Endothelial cell of umbilical vein (primary cell): ENCODE measurements around the gene FAM222A. TPM values are rescaled to one million over a fixed set of nuclear protein-coding genes. Genes with fewer than 3 reads are reported as not detected.

Experiments used
- BruUV-seq: library from RNA; stranded (reverse); fragments of 400-500 nt; replicated peaks from 2 replicates; lab custom pipeline; 2021; lab: Mats Ljungman, UMichigan
- CTCF ChIA-PET: fragments of 300-600, 350-600 bp; sonication (Branson Sonifier 250); formaldehyde crosslinking; loops from one replicate; lab custom pipeline; 2021; ENCODE audit warnings: antibody characterized with exemption, inconsistent platforms; lab: Charles Lee
- POLR2A ChIA-PET: fragments of 300-600, 350-600 bp; sonication (Branson Sonifier 250); formaldehyde crosslinking; loops from one replicate; lab custom pipeline; 2021; ENCODE audit warnings: antibody characterized with exemption, inconsistent platforms; lab: Charles Lee
- DNase-seq: peaks from one replicate; pipeline ENCODE4 v3.0.0-alpha.2; 2011; ENCODE audit warnings: low read depth, low spot score
- FAIRE-seq: peaks from 2 replicates; lab custom pipeline; 2011; peaks lifted over from hg19 to GRCh38; lab: Jason Lieb, UNC
- H2AFZ ChIP-seq: 2 replicates; pipeline ENCODE4 v1.6.0; 2012; ENCODE audit warnings: low read depth, low read length, control low read depth, inconsistent platforms
- H3K27ac ChIP-seq: 2 replicates; pipeline ENCODE4 v1.5.1; 2011; ENCODE audit warnings: low read depth, mild to moderate bottlenecking, control low read depth, low read length, moderate library complexity; ENCODE audit not compliant: insufficient read depth
- H3K27me3 ChIP-seq, 2 experiments: 2 replicates each; pipeline versions ENCODE4 v1.6.0 to v1.6.1; 2011; ENCODE audit warnings: low read length in 2 of 2, mixed read lengths in 1 of 2; ENCODE audit not compliant: control insufficient read depth in 2 of 2, insufficient read depth in 2 of 2
- H3K36me3 ChIP-seq, 2 experiments: 2 replicates in 1 of 2; 3 replicates in 1 of 2; pipeline ENCODE4 v1.5.1; 2011; ENCODE audit warnings: low read length in 2 of 2, mild to moderate bottlenecking in 1 of 2, moderate library complexity in 1 of 2; ENCODE audit not compliant: control insufficient read depth in 2 of 2, insufficient read depth in 2 of 2; ENCODE audit errors: extremely low read depth in 1 of 2
- H3K4me1 ChIP-seq: 3 replicates; pipeline ENCODE4 v1.5.1; 2011; ENCODE audit warnings: mild to moderate bottlenecking, low read length; ENCODE audit not compliant: control insufficient read depth, insufficient read depth; ENCODE audit errors: extremely low read depth
- H3K4me2 ChIP-seq: 2 replicates; pipeline ENCODE4 v1.6.1; 2011; ENCODE audit warnings: low read length, control low read depth, mixed read lengths; ENCODE audit not compliant: insufficient read depth
- H3K4me3 ChIP-seq, 3 experiments: fragments of 200-600 bp in 1 of 3; sonication (generic), shearing (Covaris generic) in 1 of 3; replicated peaks in 1 of 3; 2 replicates each; pipeline ENCODE4 v1.5.1; 2011 to 2016; ENCODE audit warnings: control low read depth in 3 of 3, low read length in 3 of 3, mild to moderate bottlenecking in 2 of 3, inconsistent platforms in 1 of 3, low read depth in 1 of 3, moderate library complexity in 1 of 3; ENCODE audit not compliant: insufficient read depth in 1 of 3
- H3K79me2 ChIP-seq: 2 replicates; pipeline ENCODE4 v1.6.0; 2012; ENCODE audit warnings: low read length, inconsistent platforms; ENCODE audit not compliant: control insufficient read depth, insufficient read depth
- H3K9ac ChIP-seq: replicated peaks from 2 replicates; pipeline ENCODE3; 2011; ENCODE audit warnings: low read length, control low read depth; ENCODE audit not compliant: insufficient read depth; ENCODE audit errors: extremely low read depth
- H3K9me1 ChIP-seq: replicated peaks from 3 replicates; pipeline ENCODE4 v1.6.0; 2011; ENCODE audit warnings: mild to moderate bottlenecking, low read length; ENCODE audit not compliant: control insufficient read depth, insufficient read depth; ENCODE audit errors: extremely low read depth
- H3K9me3 ChIP-seq: replicated peaks from 2 replicates; pipeline ENCODE4 v1.5.1; 2012; ENCODE audit warnings: low read length, inconsistent platforms; ENCODE audit not compliant: control insufficient read depth, insufficient read depth
- H4K20me1 ChIP-seq: replicated peaks from 2 replicates; pipeline ENCODE3; 2011; ENCODE audit warnings: mild to moderate bottlenecking, low read length; ENCODE audit not compliant: control insufficient read depth, insufficient read depth; ENCODE audit errors: extremely low read depth
- EZH2 ChIP-seq: IDR thresholded peaks from 2 replicates; pipeline ENCODE4 v1.6.1; 2012; ENCODE audit warnings: borderline replicate concordance, low read depth, mild to moderate bottlenecking, moderate library complexity, low read length, inconsistent platforms; ENCODE audit not compliant: severe bottlenecking
- FOS ChIP-seq: IDR thresholded peaks from 2 replicates; pipeline ENCODE4 v1.6.1; 2011; ENCODE audit warnings: mild to moderate bottlenecking, low read length, moderate library complexity, borderline replicate concordance; ENCODE audit not compliant: insufficient read depth
- GATA2 ChIP-seq: IDR thresholded peaks from 2 replicates; pipeline ENCODE4 v1.7.0; 2011; ENCODE audit warnings: low read depth, mild to moderate bottlenecking, moderate library complexity, mixed read lengths, low read length; ENCODE audit not compliant: insufficient read length, insufficient read depth
- JUN ChIP-seq: IDR thresholded peaks from 2 replicates; pipeline ENCODE4 v1.6.1; 2011; ENCODE audit warnings: borderline replicate concordance, low read depth; ENCODE audit not compliant: insufficient read length, insufficient read depth
- MYC ChIP-seq: IDR thresholded peaks from one replicate; pipeline ENCODE4 v1.6.1; 2011; ENCODE audit warnings: mild to moderate bottlenecking, low read depth, low read length
- POLR2A ChIP-seq: IDR thresholded peaks from 2 replicates; pipeline ENCODE4 v1.6.1; 2012; ENCODE audit warnings: low read depth, mild to moderate bottlenecking, control low read depth, low read length
- POLR2AphosphoS5 ChIP-seq: IDR thresholded peaks from 2 replicates; pipeline ENCODE4 v1.6.1; 2012; ENCODE audit warnings: low read depth, mild to moderate bottlenecking, control low read depth, low read length, moderate library complexity; ENCODE audit not compliant: insufficient read depth
- dilution Hi-C: fragments of 300-500 bp; cut with MboI; formaldehyde crosslinking; loops from one replicate; pipeline ENCODE4 v1.15.0; 2019; ENCODE audit warnings: low sequenced_read_pairs; ENCODE audit not compliant: extremely low pct_ligation_motif_present
- intact Hi-C: fragments of 100-400 bp; cut with micrococcal nuclease; formaldehyde crosslinking; loops from one replicate; pipeline ENCODE4 v1.10.0; 2022
- polyA plus RNA-seq, 4 experiments: library from polyadenylated mRNA; depleted of rRNA in 3 of 4; stranded (reverse) in 3 of 4; unstranded in 1 of 4; fragments of >200 nt; gene quantifications; 2 replicates each; pipeline versions ENCODE4 v1.2.1 to v1.2.3, GENCODE V29; 2011 to 2012; ENCODE audit warnings: missing spikeins in 1 of 4
- total RNA-seq: library from RNA; stranded (reverse); gene quantifications from 2 replicates; pipeline ENCODE4 v1.2.3, GENCODE V29; 2021
- TF ChIP-seq, protein P1 (sequence below), 2 donors: IDR thresholded peaks; 1 replicate in 1 of 2; 2 replicates in 1 of 2; pipeline ENCODE4 v1.5.1; 2011; ENCODE audit warnings: low read length in 2 of 2, mild to moderate bottlenecking in 2 of 2, moderate library complexity in 2 of 2, control low read depth in 1 of 2, inconsistent platforms in 1 of 2, low read depth in 1 of 2; ENCODE audit not compliant: insufficient read depth in 1 of 2; ENCODE audit errors: extremely low read depth in 1 of 2
- TF ChIP-seq, protein P2 (sequence below): IDR thresholded peaks from 2 replicates; pipeline ENCODE4 v1.6.1; 2011; ENCODE audit not compliant: insufficient read depth, insufficient read length

FAM222A gene
- total and polyA plus RNA-seq, 2 donors (not counting 3 experiments of a cell fraction or from before 2014, with no cell fraction given) = 0.62 to 1.7 TPM

DNA sequence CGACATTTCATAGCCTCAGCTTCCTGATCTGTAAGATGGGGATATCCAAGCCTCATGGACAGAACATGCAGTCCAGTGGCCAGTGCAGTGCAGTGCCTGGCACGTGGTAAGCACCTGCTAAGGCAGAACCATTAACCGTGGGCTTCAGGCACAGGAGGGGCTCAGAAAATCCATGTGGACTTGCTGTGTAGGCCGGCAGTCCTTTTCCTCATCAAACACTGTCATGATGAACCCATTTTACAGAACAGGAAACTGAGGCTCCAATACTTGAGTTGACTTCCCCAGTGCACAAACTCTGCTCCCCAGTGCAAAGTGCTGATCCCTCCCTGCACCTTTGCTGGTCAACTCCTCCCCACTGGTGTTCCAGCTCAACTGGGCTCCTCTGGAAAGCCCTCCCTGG lies 101.6 kb downstream of the FAM222A start:
- dilution Hi-C loops = no loop called here
- no peaks in the 10 kb centered on the region for H3K9me1 ChIP-seq
- ChIA-PET POLR2A (no interaction called here), CTCF (interaction anchor here (2.3 kb wide), 1 partner anchor 10 kb away, joined by 7 read pairs; no protein-coding TSS in a partner anchor)
- peaks cover 0 to 7% of the 10 kb centered on the region in 2 experiments for H3K36me3 ChIP-seq
- no peak for DNase-seq
- no peak overlapping the region for H3K4me2 ChIP-seq
- no peak overlapping the region for H2AFZ ChIP-seq
- no peaks in the 10 kb centered on the region for H3K4me1 ChIP-seq
- no peaks in the 10 kb centered on the region for H3K9me3 ChIP-seq
- FAIRE-seq = no peak
- no peaks in the 10 kb centered on the region for H3K27me3 ChIP-seq
- no peak overlapping the region for H3K4me3 ChIP-seq
- no peak overlapping the region for H3K27ac ChIP-seq
- no peaks in the 10 kb centered on the region for H4K20me1 ChIP-seq
- H3K79me2 ChIP-seq = no peaks in the 10 kb centered on the region
- no peak overlapping the region for H3K9ac ChIP-seq
- TF ChIP-seq EZH2 = no peak
- no peak for TF ChIP-seq FOS
- no peak for TF ChIP-seq POLR2A
- no peak for TF ChIP-seq POLR2AphosphoS5
- TF ChIP-seq JUN = no peak
- TF ChIP-seq, protein P1, sequence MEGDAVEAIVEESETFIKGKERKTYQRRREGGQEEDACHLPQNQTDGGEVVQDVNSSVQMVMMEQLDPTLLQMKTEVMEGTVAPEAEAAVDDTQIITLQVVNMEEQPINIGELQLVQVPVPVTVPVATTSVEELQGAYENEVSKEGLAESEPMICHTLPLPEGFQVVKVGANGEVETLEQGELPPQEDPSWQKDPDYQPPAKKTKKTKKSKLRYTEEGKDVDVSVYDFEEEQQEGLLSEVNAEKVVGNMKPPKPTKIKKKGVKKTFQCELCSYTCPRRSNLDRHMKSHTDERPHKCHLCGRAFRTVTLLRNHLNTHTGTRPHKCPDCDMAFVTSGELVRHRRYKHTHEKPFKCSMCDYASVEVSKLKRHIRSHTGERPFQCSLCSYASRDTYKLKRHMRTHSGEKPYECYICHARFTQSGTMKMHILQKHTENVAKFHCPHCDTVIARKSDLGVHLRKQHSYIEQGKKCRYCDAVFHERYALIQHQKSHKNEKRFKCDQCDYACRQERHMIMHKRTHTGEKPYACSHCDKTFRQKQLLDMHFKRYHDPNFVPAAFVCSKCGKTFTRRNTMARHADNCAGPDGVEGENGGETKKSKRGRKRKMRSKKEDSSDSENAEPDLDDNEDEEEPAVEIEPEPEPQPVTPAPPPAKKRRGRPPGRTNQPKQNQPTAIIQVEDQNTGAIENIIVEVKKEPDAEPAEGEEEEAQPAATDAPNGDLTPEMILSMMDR (IDR thresholded peaks at IDR 0.05; ENCODE audit: extremely low read depth in 1 of 2, insufficient read depth in 1 of 2, low read depth in 1 of 2, low read length in 2 of 2) = no peak
- no peak for TF ChIP-seq MYC
- TF ChIP-seq GATA2 = no peak
- TF ChIP-seq, protein P2, sequence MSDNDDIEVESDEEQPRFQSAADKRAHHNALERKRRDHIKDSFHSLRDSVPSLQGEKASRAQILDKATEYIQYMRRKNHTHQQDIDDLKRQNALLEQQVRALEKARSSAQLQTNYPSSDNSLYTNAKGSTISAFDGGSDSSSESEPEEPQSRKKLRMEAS = no peak
- intact Hi-C loops = no loop called here
- no TSS peak for BruUV-seq
